ENCODE measurements around the gene MROH8. TPM values are rescaled to one million over a fixed set of nuclear protein-coding genes. Genes with fewer than 3 reads are reported as not detected.
"Not testable (repeated sequence)": the region's sequence is repeated elsewhere in the genome, so short reads cannot be mapped to it uniquely, and the experiment has no call there.

MROH8 gene
- total and polyA plus RNA-seq, 2 donors from 2014 or later = 2.4 to 4.4 TPM

DNA sequence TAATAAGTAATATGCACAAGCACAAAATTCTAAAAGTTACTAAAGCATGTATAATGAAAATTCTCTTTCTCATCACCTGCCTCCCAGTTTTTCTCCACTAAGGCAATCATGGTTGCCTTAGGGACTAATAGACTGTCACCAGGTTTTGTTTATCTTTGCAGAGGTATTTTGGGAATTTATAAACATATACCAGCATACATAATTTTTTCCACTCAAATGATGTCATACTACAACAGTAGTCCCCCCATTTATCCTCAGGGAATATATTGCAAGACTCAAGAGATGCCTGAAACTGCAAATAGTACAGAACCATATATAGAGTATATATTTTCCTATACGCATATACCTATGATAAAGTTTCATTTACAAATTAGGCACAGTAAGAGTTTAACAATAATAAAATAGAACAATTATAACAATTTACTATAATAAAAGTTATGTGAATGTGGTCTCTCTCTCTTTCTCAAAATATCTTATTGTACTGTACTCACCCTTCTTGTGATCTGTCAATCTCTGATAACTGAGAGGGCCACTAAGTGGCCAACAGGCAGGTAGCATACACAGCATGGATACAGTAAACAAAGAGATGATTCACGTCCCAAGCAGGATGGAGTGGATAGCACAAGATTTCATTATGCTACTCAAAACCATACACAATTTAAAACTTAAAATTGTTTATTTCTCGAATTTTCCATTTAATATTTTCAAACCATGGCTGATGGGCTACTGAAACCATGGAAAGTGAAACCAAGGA is 103.2 kb downstream of the MROH8 start:
- no peaks in the 10 kb centered on the region for H3K27me3 ChIP-seq (ENCODE audit: control insufficient read depth, insufficient read depth, low read length)
- intact Hi-C loops (cut with DNase I) = no loop called here
- no peak overlapping the region for H3K4me3 ChIP-seq (ENCODE audit: low read length in 3 of 3)
- no peak overlapping the region for H3K9ac ChIP-seq (ENCODE audit: low read length in 3 of 3)
- H3K9me3 ChIP-seq (ENCODE audit: control insufficient read depth in 2 of 3, insufficient read depth in 1 of 3, low read length in 3 of 3) = peaks cover 0 to 4% (median 0%) of the 10 kb centered on the region in 3 donors
- no peaks in the 10 kb centered on the region for H3K36me3 ChIP-seq (ENCODE audit: control insufficient read depth in 2 of 3, insufficient read depth in 3 of 3, low read length in 3 of 3)
- DNase-seq (no peak), FAIRE-seq (no peak)
- H3K27ac ChIP-seq (ENCODE audit: low read depth in 2 of 2, low read length in 2 of 2) = no peak overlapping the region
- H3K4me1 ChIP-seq (ENCODE audit: control insufficient read depth in 2 of 3, insufficient read depth in 2 of 3, low read depth in 1 of 3, low read length in 3 of 3) = no peaks in the 10 kb centered on the region
- TF ChIP-seq, protein P1, sequence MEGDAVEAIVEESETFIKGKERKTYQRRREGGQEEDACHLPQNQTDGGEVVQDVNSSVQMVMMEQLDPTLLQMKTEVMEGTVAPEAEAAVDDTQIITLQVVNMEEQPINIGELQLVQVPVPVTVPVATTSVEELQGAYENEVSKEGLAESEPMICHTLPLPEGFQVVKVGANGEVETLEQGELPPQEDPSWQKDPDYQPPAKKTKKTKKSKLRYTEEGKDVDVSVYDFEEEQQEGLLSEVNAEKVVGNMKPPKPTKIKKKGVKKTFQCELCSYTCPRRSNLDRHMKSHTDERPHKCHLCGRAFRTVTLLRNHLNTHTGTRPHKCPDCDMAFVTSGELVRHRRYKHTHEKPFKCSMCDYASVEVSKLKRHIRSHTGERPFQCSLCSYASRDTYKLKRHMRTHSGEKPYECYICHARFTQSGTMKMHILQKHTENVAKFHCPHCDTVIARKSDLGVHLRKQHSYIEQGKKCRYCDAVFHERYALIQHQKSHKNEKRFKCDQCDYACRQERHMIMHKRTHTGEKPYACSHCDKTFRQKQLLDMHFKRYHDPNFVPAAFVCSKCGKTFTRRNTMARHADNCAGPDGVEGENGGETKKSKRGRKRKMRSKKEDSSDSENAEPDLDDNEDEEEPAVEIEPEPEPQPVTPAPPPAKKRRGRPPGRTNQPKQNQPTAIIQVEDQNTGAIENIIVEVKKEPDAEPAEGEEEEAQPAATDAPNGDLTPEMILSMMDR (IDR thresholded peaks at IDR 0.05; ENCODE audit: borderline replicate concordance, extremely low read depth, insufficient read depth) = no peak

DNA sequence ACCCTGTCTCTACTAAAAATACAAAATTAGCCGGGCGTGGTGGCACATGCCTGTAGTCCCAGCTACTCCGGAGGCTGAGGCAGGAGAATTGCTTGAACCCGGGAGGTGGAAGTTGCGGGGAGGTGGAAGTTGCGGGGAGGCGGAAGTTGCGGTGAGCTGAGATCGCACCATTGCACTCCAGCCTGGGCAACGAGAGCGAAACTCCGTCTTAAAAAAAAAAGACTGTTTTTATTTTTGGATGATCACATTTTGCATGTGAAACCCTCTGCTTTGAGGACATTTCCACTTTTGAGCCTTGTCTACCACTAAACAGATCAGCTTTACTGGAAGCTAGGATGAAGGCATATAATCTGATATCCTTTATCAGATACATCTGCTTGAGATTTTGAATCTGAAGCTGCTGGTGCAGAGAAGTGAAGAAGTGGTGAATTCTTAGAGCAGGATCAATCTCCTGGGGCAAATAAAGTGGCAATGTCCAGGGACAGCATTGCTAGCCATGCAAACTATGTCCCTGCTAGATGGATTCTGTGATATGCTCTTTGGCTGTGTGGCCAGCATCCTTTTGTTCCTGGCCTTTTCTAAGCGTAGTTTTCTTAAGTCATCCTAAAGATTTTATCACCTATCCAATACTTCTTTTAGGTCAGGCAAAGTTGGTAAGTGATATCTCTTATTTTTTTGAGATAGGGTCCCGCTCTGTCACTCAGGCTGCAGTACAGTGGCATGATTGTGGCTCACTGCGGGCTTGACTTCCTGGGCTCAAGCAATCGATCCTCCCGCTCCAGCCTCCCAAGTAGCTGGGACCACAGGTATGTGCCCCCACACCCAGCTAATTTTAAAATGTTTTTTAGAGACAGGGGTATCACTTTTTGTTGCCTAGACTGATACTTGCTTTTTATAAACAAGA is 106.8 kb downstream of the MROH8 start:
- FAIRE-seq (no peak), DNase-seq (no peak)
- Histone ChIP-seq H3K4me3 (ENCODE audit: low read length in 3 of 3) (no peak overlapping the region), H3K9me3 (ENCODE audit: control insufficient read depth in 2 of 3, insufficient read depth in 1 of 3, low read length in 3 of 3) (peaks cover 0 to 4% (median 0%) of the 10 kb centered on the region in 3 donors), H3K27me3 (ENCODE audit: control insufficient read depth, insufficient read depth, low read length) (no peaks in the 10 kb centered on the region), H3K9ac (ENCODE audit: low read length in 3 of 3) (no peak overlapping the region), H3K4me1 (ENCODE audit: control insufficient read depth in 2 of 3, insufficient read depth in 2 of 3, low read depth in 1 of 3, low read length in 3 of 3) (no peaks in the 10 kb centered on the region), H3K27ac (ENCODE audit: low read depth in 2 of 2, low read length in 2 of 2) (no peak overlapping the region), H3K36me3 (ENCODE audit: control insufficient read depth in 2 of 3, insufficient read depth in 3 of 3, low read length in 3 of 3) (no peaks in the 10 kb centered on the region)
- intact Hi-C loops (cut with DNase I) = no loop called here
- TF ChIP-seq, protein P1 (IDR thresholded peaks at IDR 0.05; ENCODE audit: borderline replicate concordance, extremely low read depth, insufficient read depth) = no peak

DNA sequence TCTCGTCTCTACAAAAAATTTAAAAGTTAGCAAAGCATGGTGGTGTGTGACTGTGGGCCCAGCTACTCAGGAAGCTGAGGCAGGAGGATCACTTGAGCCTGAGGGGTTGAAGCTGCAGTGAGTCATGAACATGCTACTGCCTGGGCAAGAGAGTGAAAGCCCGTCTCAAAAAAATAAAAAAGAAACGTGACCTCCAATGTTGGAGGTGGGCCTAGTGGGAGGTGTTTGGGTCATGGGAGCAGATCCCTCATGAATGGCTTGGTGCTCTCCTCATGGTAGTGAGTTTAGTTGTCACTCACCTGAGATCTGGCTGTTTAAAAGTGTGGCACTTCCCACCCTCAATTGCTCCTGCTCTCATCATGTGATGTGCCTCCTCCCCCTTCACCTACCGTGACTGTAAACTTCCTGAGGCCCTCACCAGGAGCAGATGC is 107.9 kb downstream of the MROH8 start:
- no peak overlapping the region for H3K9ac ChIP-seq (ENCODE audit: low read length in 3 of 3)
- TF ChIP-seq, protein P1 (IDR thresholded peaks at IDR 0.05; ENCODE audit: borderline replicate concordance, extremely low read depth, insufficient read depth) = no peak
- DNase-seq = no peak
- FAIRE-seq = no peak
- peaks cover 0 to 1% (median 0%) of the 10 kb centered on the region in 3 donors for H3K36me3 ChIP-seq (ENCODE audit: control insufficient read depth in 2 of 3, insufficient read depth in 3 of 3, low read length in 3 of 3)
- H3K27me3 ChIP-seq (ENCODE audit: control insufficient read depth, insufficient read depth, low read length) = no peaks in the 10 kb centered on the region
- peaks cover 0 to 4% (median 0%) of the 10 kb centered on the region in 3 donors for H3K9me3 ChIP-seq (ENCODE audit: control insufficient read depth in 2 of 3, insufficient read depth in 1 of 3, low read length in 3 of 3)
- H3K4me1 ChIP-seq (ENCODE audit: control insufficient read depth in 2 of 3, insufficient read depth in 2 of 3, low read depth in 1 of 3, low read length in 3 of 3) = no peaks in the 10 kb centered on the region
- no peak overlapping the region for H3K27ac ChIP-seq (ENCODE audit: low read depth in 2 of 2, low read length in 2 of 2)
- H3K4me3 ChIP-seq (ENCODE audit: low read length in 3 of 3) = no peak overlapping the region
- intact Hi-C loops (cut with DNase I) = no loop called here

DNA sequence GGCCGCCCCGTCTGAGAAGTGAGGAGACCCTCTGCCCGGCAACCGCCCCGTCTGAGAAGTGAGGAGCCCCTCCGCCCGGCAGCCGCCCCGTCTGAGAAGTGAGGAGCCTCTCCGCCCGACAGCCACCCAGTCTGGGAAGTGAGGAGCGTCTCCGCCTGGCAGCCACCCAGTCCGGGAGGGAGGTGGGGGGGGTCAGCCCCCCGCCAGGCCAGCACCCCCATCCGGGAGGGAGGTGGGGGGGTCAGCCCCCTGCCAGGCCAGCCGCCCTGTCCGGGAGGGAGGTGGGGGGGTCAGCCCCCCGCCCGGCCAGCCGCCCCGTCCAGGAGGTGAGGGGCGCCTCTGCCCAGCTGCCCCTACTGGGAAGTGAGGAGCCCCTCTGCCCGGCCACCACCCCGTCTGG is 109.8 kb downstream of the MROH8 start:
- FAIRE-seq; H3K27ac ChIP-seq (ENCODE audit: low read depth in 2 of 2, low read length in 2 of 2); DNase-seq; H3K4me3 ChIP-seq (ENCODE audit: low read length in 3 of 3); H3K9ac ChIP-seq (ENCODE audit: low read length in 3 of 3); H3K9me3 ChIP-seq (ENCODE audit: control insufficient read depth in 2 of 3, insufficient read depth in 1 of 3, low read length in 3 of 3); H3K36me3 ChIP-seq (ENCODE audit: control insufficient read depth in 2 of 3, insufficient read depth in 3 of 3, low read length in 3 of 3); intact Hi-C loops (cut with DNase I); H3K27me3 ChIP-seq (ENCODE audit: control insufficient read depth, insufficient read depth, low read length); H3K4me1 ChIP-seq (ENCODE audit: control insufficient read depth in 2 of 3, insufficient read depth in 2 of 3, low read depth in 1 of 3, low read length in 3 of 3): not testable (repeated sequence)

Data from kidney (tissue), 14 donors.